H1 (cell line): ENCODE results near the gene CCDC51. TPM values are rescaled to one million over a fixed set of nuclear protein-coding genes. Genes with fewer than 3 reads are reported as not detected.
A peak's percentile ranks its signal among the peaks of the same experiment; 100 is the strongest.

Experiments
- BACH1 ChIP-seq: IDR thresholded peaks from 2 replicates; pipeline ENCODE4 v1.6.1; 2012; ENCODE audit warnings: low read length, improper control_type of control experiment
- CBX5 ChIP-seq: fragments of 300-800, 300-1000 bp; sonication (generic); IDR thresholded peaks from 2 replicates; pipeline ENCODE4 v1.7.1; 2016; ENCODE audit warnings: antibody characterized with exemption, low read length, low read depth
- CREB1 ChIP-seq: IDR thresholded peaks from 2 replicates; pipeline ENCODE4 v1.6.1; 2012; ENCODE audit warnings: inconsistent platforms
- CTBP2 ChIP-seq: IDR thresholded peaks from 2 replicates; pipeline ENCODE4 v1.7.0; 2011; ENCODE audit warnings: borderline replicate concordance, mild to moderate bottlenecking, moderate library complexity, mixed read lengths, low read length; ENCODE audit not compliant: insufficient read depth, insufficient read length
- CTCF ChIP-seq, 3 experiments: IDR thresholded peaks; 1 replicate in 2 of 3; 2 replicates in 1 of 3; pipeline versions ENCODE4 v1.5.1 to v1.6.1; 2011; ENCODE audit warnings: low read length in 3 of 3, mild to moderate bottlenecking in 3 of 3, inconsistent platforms in 2 of 3, low read depth in 1 of 3, moderate library complexity in 1 of 3; ENCODE audit not compliant: insufficient read depth in 1 of 3; ENCODE audit errors: control extremely low read depth in 1 of 3
- HDAC2 ChIP-seq, 2 experiments: fragments of 300-600 bp in 1 of 2; sonication (generic) in 1 of 2; IDR thresholded peaks; 2 replicates each; pipeline ENCODE4 v1.6.1; 2011 to 2012; ENCODE audit warnings: low read depth in 2 of 2, low read length in 2 of 2, mild to moderate bottlenecking in 2 of 2, moderate library complexity in 2 of 2, borderline replicate concordance in 1 of 2, inconsistent platforms in 1 of 2
- HDAC6 ChIP-seq: IDR thresholded peaks from one replicate; pipeline ENCODE4 v1.7.1; 2012; ENCODE audit warnings: low read depth, mild to moderate bottlenecking, inconsistent platforms, low read length, moderate library complexity
- JUN ChIP-seq: IDR thresholded peaks from 2 replicates; pipeline ENCODE4 v1.6.1; 2011; ENCODE audit warnings: low read depth, mild to moderate bottlenecking, improper control_type of control experiment, low read length
- JUND ChIP-seq: IDR thresholded peaks from 2 replicates; pipeline ENCODE4 v1.6.1; 2011; ENCODE audit warnings: mild to moderate bottlenecking, improper control_type of control experiment, low read length
- KDM1A ChIP-seq: fragments of 200-600, 300-600 bp; sonication (generic); IDR thresholded peaks from 2 replicates; pipeline ENCODE4 v1.7.1; 2016; ENCODE audit warnings: mild to moderate bottlenecking, low read length, borderline replicate concordance
- MAX ChIP-seq: IDR thresholded peaks from 2 replicates; pipeline ENCODE4 v1.6.1; 2012; ENCODE audit warnings: inconsistent platforms
- NANOG ChIP-seq: IDR thresholded peaks from 2 replicates; pipeline ENCODE4 v1.6.1; 2011; ENCODE audit warnings: low read length, low read depth, mild to moderate bottlenecking, inconsistent platforms; ENCODE audit not compliant: insufficient read depth, poor library complexity, severe bottlenecking
- NRF1 ChIP-seq: IDR thresholded peaks from 2 replicates; pipeline ENCODE4 v1.6.1; 2011; ENCODE audit warnings: mild to moderate bottlenecking, low read depth, low read length, improper control_type of control experiment
- RAD21 ChIP-seq, 2 experiments: IDR thresholded peaks in 1 of 2; conservative IDR thresholded peaks in 1 of 2; 2 replicates each; pipeline ENCODE4 v1.6.1; 2011; ENCODE audit warnings: low read depth in 2 of 2, low read length in 2 of 2, improper control_type of control experiment in 1 of 2, inconsistent platforms in 1 of 2, mild to moderate bottlenecking in 1 of 2, moderate library complexity in 1 of 2
- RXRA ChIP-seq: IDR thresholded peaks from 2 replicates; pipeline ENCODE4 v1.6.1; 2011; ENCODE audit warnings: low read depth, mild to moderate bottlenecking, low read length, moderate library complexity; ENCODE audit not compliant: insufficient read depth
- SAP30 ChIP-seq: fragments of 300-600 bp; sonication (generic); IDR thresholded peaks from 2 replicates; pipeline ENCODE4 v1.7.1; 2012; ENCODE audit warnings: low read length, moderate library complexity, mild to moderate bottlenecking, inconsistent platforms; ENCODE audit not compliant: insufficient read depth, insufficient replicate concordance
- SP4 ChIP-seq: IDR thresholded peaks from 2 replicates; pipeline ENCODE4 v1.6.1; 2012; ENCODE audit warnings: low read length, inconsistent platforms
- SRF ChIP-seq: IDR thresholded peaks from 2 replicates; pipeline ENCODE4 v1.6.1; 2011; ENCODE audit warnings: mild to moderate bottlenecking, low read depth, low read length, moderate library complexity
- TAF7 ChIP-seq: optimal IDR thresholded peaks from 2 replicates; pipeline ENCODE3; 2011; ENCODE audit warnings: low read depth, mild to moderate bottlenecking, inconsistent platforms, low read length, moderate library complexity, borderline replicate concordance
- YY1 ChIP-seq: IDR thresholded peaks from 2 replicates; pipeline ENCODE4 v1.6.1; 2011; ENCODE audit warnings: low read depth, mild to moderate bottlenecking, low read length
- polyA plus RNA-seq, 7 experiments: library from polyadenylated mRNA; depleted of rRNA in 3 of 7; stranded (reverse) in 5 of 7; unstranded in 2 of 7; fragments of >200 nt in 5 of 7; fragments of 200-250 nt in 2 of 7; gene quantifications; 1 replicate in 5 of 7; 2 replicates in 1 of 7; 4 replicates in 1 of 7; pipeline versions ENCODE4 v1.2.1 to v1.2.3, GENCODE V29; 2011 to 2013; ENCODE audit warnings: missing spikeins in 2 of 7, mixed read lengths in 2 of 7
- total RNA-seq: library from RNA; stranded (reverse); fragmentation: NEBNext Ultra II Directional; extraction: Animal tissue kit (Norgen Biotek cat#: 25700); gene quantifications from 2 replicates; pipeline ENCODE4 v1.2.1, GENCODE V29; 2021

The CCDC51 gene
- total and polyA plus RNA-seq, 2 of the 8 experiments (the other 6 are each of a cell fraction or from before 2014, with no cell fraction given) = 21.3 to 21.4 TPM

DNA sequence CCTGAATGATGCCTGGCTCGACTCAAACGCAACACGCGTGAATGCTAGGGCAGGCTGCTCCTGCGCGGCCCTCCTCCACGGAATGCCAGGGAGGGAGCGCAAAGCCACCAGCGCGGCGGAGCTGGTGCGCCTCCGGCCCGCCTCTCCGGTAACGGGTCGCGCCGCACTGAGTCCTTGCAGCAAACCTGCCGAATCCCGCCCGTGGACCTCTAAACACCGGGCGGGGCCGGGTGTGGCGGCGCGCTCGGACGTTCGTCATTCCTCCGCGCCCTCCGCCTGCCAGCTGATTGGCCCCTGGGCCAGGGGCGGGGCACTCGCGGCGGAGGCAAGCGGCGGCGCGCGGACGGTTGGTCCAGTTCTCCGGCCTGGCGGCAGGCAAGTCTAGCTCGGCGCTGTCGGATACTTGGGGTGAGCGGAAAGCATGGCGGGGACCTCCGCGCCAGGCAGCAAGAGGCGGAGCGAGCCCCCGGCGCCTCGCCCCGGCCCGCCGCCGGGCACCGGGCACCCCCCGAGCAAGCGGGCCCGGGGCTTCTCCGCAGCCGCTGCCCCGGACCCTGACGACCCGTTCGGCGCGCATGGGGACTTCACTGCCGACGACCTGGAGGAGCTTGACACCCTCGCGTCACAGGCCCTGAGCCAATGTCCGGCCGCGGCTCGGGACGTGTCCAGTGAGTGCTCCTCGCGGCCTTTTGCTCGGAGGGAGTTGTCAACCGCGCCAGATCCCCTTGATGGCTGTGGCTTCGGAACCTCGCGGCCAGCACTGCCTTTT, 6.7 kb upstream of the CCDC51 start, which contains the start of gene ATRIP (continued):
- no peak for TF ChIP-seq HDAC6
- peak; percentile 87 for TF ChIP-seq SRF
- no peak for TF ChIP-seq RXRA
- TF ChIP-seq RAD21 (IDR thresholded peaks at IDR 0.05 in 1 of 2, conservative IDR thresholded peaks at IDR 0.05 in 1 of 2; ENCODE audit: low read depth in 2 of 2, low read length in 2 of 2) = no peak
- TF ChIP-seq KDM1A = no peak
- TF ChIP-seq CTBP2 = no peak
- peak; percentile 99 for TF ChIP-seq CREB1
- no peak; a peak in 1 of 4 replicates for TF ChIP-seq HDAC2 (IDR thresholded peaks at IDR 0.05; ENCODE audit: borderline replicate concordance in 1 of 2, low read depth in 2 of 2, low read length in 2 of 2)
- TF ChIP-seq CBX5 = no peak
- TF ChIP-seq JUND = no peak
- TF ChIP-seq NRF1 = no peak
- no peak for TF ChIP-seq NANOG
- TF ChIP-seq BACH1 = no peak
- TF ChIP-seq SAP30 = no peak
- TF ChIP-seq YY1 = peak; percentile 26; the same call in 1 of the 2 replicates
- peak; percentile 73 for TF ChIP-seq MAX
- TF ChIP-seq JUN = no peak
- no peak for TF ChIP-seq SP4
- no peak for TF ChIP-seq CTCF (IDR thresholded peaks at IDR 0.05; ENCODE audit: control extremely low read depth in 1 of 3, insufficient read depth in 1 of 3, low read depth in 1 of 3, low read length in 3 of 3)
- peak; percentile 92 for TF ChIP-seq TAF7
